SK-N-SH (cell line): ENCODE data around the gene PPP2R2B. TPM values are rescaled to one million over a fixed set of nuclear protein-coding genes. Genes with fewer than 3 reads are reported as not detected.
A peak's percentile ranks its signal among the peaks of the same experiment; 100 is the strongest.

Experiments
- CTCF ChIA-PET: fragments of 300-600, 350-600 bp; formaldehyde crosslinking; extraction: SDS; loops from one replicate; lab custom pipeline; 2021; lab: Yijun Ruan, JAX
- POLR2A ChIA-PET: fragments of 350-600 bp; sonication (Branson Sonifier 250); formaldehyde crosslinking; extraction: SDS; loops from one replicate; lab custom pipeline; 2020; ENCODE audit warnings: antibody characterized with exemption, inconsistent platforms; lab: Yijun Ruan, JAX
- DNase-seq: peaks from one replicate; pipeline ENCODE4 v3.0.0; 2012
- H2AFZ ChIP-seq: fragments of 200-600 bp; sonication (generic); 2 replicates; pipeline ENCODE4 v1.8.1; 2016; ENCODE audit warnings: antibody characterized with exemption, mild to moderate bottlenecking, low read depth
- H3F3A ChIP-seq: fragments of 200-600 bp; sonication (generic); replicated peaks from 2 replicates; pipeline ENCODE3; 2016; ENCODE audit warnings: antibody characterized with exemption, mild to moderate bottlenecking; ENCODE audit not compliant: insufficient read depth
- H3K27ac ChIP-seq, 2 experiments: fragments of 200-500 bp in 1 of 2; fragments of 200-600 bp in 1 of 2; sonication (Bioruptor generic) in 1 of 2; sonication (generic), shearing (Covaris generic) in 1 of 2; 2 replicates each; pipeline versions ENCODE4 v1.5.1 to v1.6.1; 2014 to 2016; ENCODE audit warnings: low read depth in 2 of 2, inconsistent platforms in 1 of 2, low read length in 1 of 2, mild to moderate bottlenecking in 1 of 2, mixed read lengths in 1 of 2
- H3K27me3 ChIP-seq: fragments of 200-600 bp; sonication (generic), shearing (Covaris generic); 2 replicates; pipeline ENCODE4 v1.6.1; 2016; ENCODE audit warnings: mixed run types; ENCODE audit not compliant: insufficient read depth
- H3K36me3 ChIP-seq, 2 experiments: fragments of 200-500 bp in 1 of 2; fragments of 200-600 bp in 1 of 2; sonication (Bioruptor generic) in 1 of 2; sonication (generic) in 1 of 2; replicated peaks in 1 of 2; 2 replicates each; pipeline versions ENCODE3 to v1.5.1; 2014 to 2016; ENCODE audit warnings: low read length in 1 of 2, mild to moderate bottlenecking in 1 of 2; ENCODE audit not compliant: insufficient read depth in 2 of 2, control insufficient read depth in 1 of 2
- H3K4me1 ChIP-seq, 2 experiments: fragments of 200-500 bp in 1 of 2; fragments of 200-600 bp in 1 of 2; sonication (Bioruptor generic) in 1 of 2; sonication (generic), shearing (Covaris generic) in 1 of 2; 2 replicates each; pipeline versions ENCODE4 v1.5.1 to v1.6.1; 2014 to 2016; ENCODE audit warnings: low read depth in 1 of 2, low read length in 1 of 2, mixed run types in 1 of 2; ENCODE audit not compliant: insufficient read depth in 2 of 2, control insufficient read depth in 1 of 2
- H3K4me2 ChIP-seq: fragments of 200-600 bp; sonication (generic), shearing (Covaris generic); 2 replicates; pipeline ENCODE4 v1.6.1; 2017; ENCODE audit warnings: mixed run types
- H3K4me3 ChIP-seq, 2 experiments: fragments of 200-500 bp in 1 of 2; fragments of 200-600 bp in 1 of 2; sonication (Bioruptor generic) in 1 of 2; sonication (generic), shearing (Covaris generic) in 1 of 2; 2 replicates each; pipeline versions ENCODE4 v1.5.1 to v1.8.1; 2014 to 2016; ENCODE audit warnings: low read depth in 2 of 2, inconsistent platforms in 1 of 2, low read length in 1 of 2, mild to moderate bottlenecking in 1 of 2, mixed read lengths in 1 of 2, moderate library complexity in 1 of 2
- H3K79me2 ChIP-seq: fragments of 200-600 bp; sonication (generic); 2 replicates; pipeline ENCODE4 v1.8.1; 2017; ENCODE audit warnings: mild to moderate bottlenecking; ENCODE audit not compliant: insufficient read depth
- H3K9ac ChIP-seq: fragments of 200-600 bp; sonication (generic); 2 replicates; pipeline ENCODE4 v1.6.1; 2017; ENCODE audit warnings: mixed run types
- H3K9me2 ChIP-seq: fragments of 200-600 bp; sonication (generic); 2 replicates; pipeline ENCODE4 v1.6.1; 2017; ENCODE audit warnings: mixed run types
- H3K9me3 ChIP-seq: fragments of 200-600 bp; sonication (generic); 2 replicates; pipeline ENCODE4 v1.6.1; 2017; ENCODE audit warnings: mixed run types, mild to moderate bottlenecking, moderate library complexity
- H4K20me1 ChIP-seq: fragments of 200-600 bp; sonication (generic); 2 replicates; pipeline ENCODE4 v1.6.1; 2017; ENCODE audit warnings: mild to moderate bottlenecking, mixed run types; ENCODE audit not compliant: insufficient read depth
- CHD2 ChIP-seq: fragments of 150-350 bp; IDR thresholded peaks from 2 replicates; pipeline ENCODE4 v1.6.1; 2018; ENCODE audit warnings: low read length; ENCODE audit not compliant: partially characterized antibody
- ELF1 ChIP-seq: IDR thresholded peaks from 2 replicates; pipeline ENCODE4 v1.4.0; 2012
- EP300 ChIP-seq, 2 experiments: IDR thresholded peaks; 2 replicates each; pipeline versions ENCODE4 v1.4.0 to v1.6.1; 2012; ENCODE audit warnings: borderline replicate concordance in 1 of 2, low read depth in 1 of 2, low read length in 1 of 2
- FOSL2 ChIP-seq: IDR thresholded peaks from 2 replicates; pipeline ENCODE4 v1.4.0; 2012; ENCODE audit warnings: low read depth, mild to moderate bottlenecking, moderate library complexity, borderline replicate concordance
- FOXJ3 ChIP-seq: sonication (generic); formaldehyde crosslinking; IDR thresholded peaks from 2 replicates; pipeline ENCODE4 v1.5.1; 2020; ENCODE audit warnings: mild to moderate bottlenecking, missing genetic modification reagents
- GABPA ChIP-seq: IDR thresholded peaks from 2 replicates; pipeline ENCODE4 v1.4.0; 2012; ENCODE audit warnings: low read depth, mild to moderate bottlenecking
- GATA2 ChIP-seq: sonication (generic); formaldehyde crosslinking; IDR thresholded peaks from 2 replicates; pipeline ENCODE4 v1.5.0; 2020; ENCODE audit warnings: mild to moderate bottlenecking, missing genetic modification reagents
- JUND ChIP-seq: IDR thresholded peaks from 2 replicates; pipeline ENCODE4 v1.4.0; 2012
- MEF2A ChIP-seq: IDR thresholded peaks from 2 replicates; pipeline ENCODE4 v1.4.0; 2012; ENCODE audit warnings: low read depth, borderline replicate concordance
- MXI1 ChIP-seq: IDR thresholded peaks from 2 replicates; pipeline ENCODE4 v1.6.1; 2012; ENCODE audit warnings: mild to moderate bottlenecking, low read depth, low read length, improper control_type of control experiment
- NFIC ChIP-seq: IDR thresholded peaks from 2 replicates; pipeline ENCODE4 v1.4.0; 2012; ENCODE audit warnings: borderline replicate concordance
- POLR2AphosphoS5 ChIP-seq: IDR thresholded peaks from 2 replicates; pipeline ENCODE4 v1.6.1; 2012; ENCODE audit warnings: low read depth, low read length
- RAD21 ChIP-seq: IDR thresholded peaks from 2 replicates; pipeline ENCODE4 v1.6.1; 2012; ENCODE audit warnings: mild to moderate bottlenecking, low read length
- RCOR1 ChIP-seq: fragments of 150-350 bp; IDR thresholded peaks from 2 replicates; pipeline ENCODE4 v1.6.1; 2017; ENCODE audit warnings: antibody characterized with exemption, low read length
- RXRA ChIP-seq: IDR thresholded peaks from 2 replicates; pipeline ENCODE4 v1.4.0; 2012; ENCODE audit warnings: low read depth, mild to moderate bottlenecking, borderline replicate concordance
- SMC3 ChIP-seq: IDR thresholded peaks from 2 replicates; pipeline ENCODE4 v1.6.1; 2012; ENCODE audit warnings: low read depth, low read length, improper control_type of control experiment
- TAF1 ChIP-seq: IDR thresholded peaks from 2 replicates; pipeline ENCODE4 v1.6.1; 2012; ENCODE audit warnings: low read depth, mild to moderate bottlenecking, low read length, moderate library complexity, borderline replicate concordance
- TCF12 ChIP-seq: IDR thresholded peaks from 2 replicates; pipeline ENCODE4 v1.4.0; 2012
- TEAD4 ChIP-seq: IDR thresholded peaks from 2 replicates; pipeline ENCODE4 v1.4.0; 2012; ENCODE audit warnings: mild to moderate bottlenecking, borderline replicate concordance; ENCODE audit not compliant: insufficient read depth
- YY1 ChIP-seq: IDR thresholded peaks from 2 replicates; pipeline ENCODE4 v1.4.0; 2012; ENCODE audit warnings: low read depth, mild to moderate bottlenecking
- WGBS: methylation state at CpG from one replicate; pipeline ENCODE4 v1.1.6; 2017; ENCODE audit warnings: low lambda C conversion rate; 5-methylcytosine and 5-hydroxymethylcytosine counted together
- polyA plus RNA-seq, 3 experiments: library from polyadenylated mRNA; depleted of rRNA; stranded (reverse); fragments of >200 nt; gene quantifications; 2 replicates each; pipeline ENCODE4 v1.2.3, GENCODE V29; 2012
- TF ChIP-seq, protein P1 (sequence below): IDR thresholded peaks from 2 replicates; pipeline ENCODE4 v1.4.0; 2012; ENCODE audit warnings: low read depth, borderline replicate concordance
- TF ChIP-seq, protein P2 (sequence below): IDR thresholded peaks from 2 replicates; pipeline ENCODE4; 2012
- TF ChIP-seq, protein P3 (sequence below): IDR thresholded peaks from 2 replicates; pipeline ENCODE4 v1.4.0; 2012; ENCODE audit warnings: low read depth

Gene PPP2R2B
- polyA plus RNA-seq, 1 of the 3 experiments (the other 2 are of a cell fraction), result 11.4 TPM

DNA sequence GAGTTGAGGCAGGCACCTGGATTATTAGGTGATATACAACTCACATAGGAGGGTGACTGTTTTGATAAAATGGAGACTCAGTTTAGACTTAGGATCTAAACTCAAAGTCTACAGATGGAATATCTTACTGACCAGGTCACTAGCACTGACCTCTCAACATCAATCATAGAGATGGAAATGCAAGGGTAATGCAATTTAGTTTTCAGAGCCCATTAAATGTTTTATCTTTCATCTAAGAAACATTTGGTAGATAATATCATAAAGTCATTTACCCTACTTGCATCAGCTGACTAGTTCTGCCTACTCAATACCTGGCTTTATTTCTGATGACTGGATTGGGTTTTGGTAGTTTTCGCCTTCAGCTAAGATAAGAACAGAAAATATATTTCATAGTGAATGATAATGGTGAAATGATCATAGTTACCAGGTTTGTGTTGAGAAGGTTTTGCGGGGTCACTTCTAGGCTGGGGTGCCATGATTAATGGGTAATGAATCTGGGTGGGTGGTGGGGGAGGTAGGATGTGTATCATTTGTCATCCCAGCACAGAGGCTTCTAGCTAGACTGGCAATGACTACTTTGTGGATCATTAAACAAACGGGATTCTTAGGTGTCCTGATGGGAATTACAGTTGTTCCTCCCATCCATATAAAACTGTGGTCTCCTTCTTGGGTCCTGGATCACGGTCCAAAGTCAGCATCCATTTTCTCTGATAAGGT, 173.4 kb downstream of the PPP2R2B start (continued):
- TF ChIP-seq, protein P1, sequence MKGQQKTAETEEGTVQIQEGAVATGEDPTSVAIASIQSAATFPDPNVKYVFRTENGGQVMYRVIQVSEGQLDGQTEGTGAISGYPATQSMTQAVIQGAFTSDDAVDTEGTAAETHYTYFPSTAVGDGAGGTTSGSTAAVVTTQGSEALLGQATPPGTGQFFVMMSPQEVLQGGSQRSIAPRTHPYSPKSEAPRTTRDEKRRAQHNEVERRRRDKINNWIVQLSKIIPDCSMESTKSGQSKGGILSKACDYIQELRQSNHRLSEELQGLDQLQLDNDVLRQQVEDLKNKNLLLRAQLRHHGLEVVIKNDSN, result no peak
- TF ChIP-seq TCF12, result no peak
- TF ChIP-seq ELF1, result no peak
- TF ChIP-seq FOXJ3 (CRISPR knock-in tag), result no peak
- 0 out of 2 replicates have a peak, but pooled peaks have one; percentile 13 for TF ChIP-seq GATA2
- no peak for TF ChIP-seq FOSL2

GRCh38 chr5:146703899-146704298, 174.7 kb downstream of the PPP2R2B start:
- H2AFZ ChIP-seq, result no peak overlapping the region
- POLR2A ChIA-PET, result no interaction called here
- CTCF ChIA-PET, result interaction anchor here (0.5 to 1.9 kb wide), 2 partner anchors 13 to 122 kb away, joined by 3 to 10 read pairs; no protein-coding TSS in a partner anchor

More at GRCh38 chr5:146703899-146704298, 174.7 kb downstream of the PPP2R2B start:
- DNase-seq, result no peak
- no peak overlapping the region for H3K9ac ChIP-seq
- H3K4me1 ChIP-seq, result peaks cover 0 to 18% of the 10 kb centered on the region in 2 experiments; a peak in 3 of 4 replicates
- no peaks in the 10 kb centered on the region for H4K20me1 ChIP-seq
- TF ChIP-seq POLR2AphosphoS5, result peak; percentile 37; the same call in 1 of the 2 replicates
- no peak for TF ChIP-seq CHD2
- TF ChIP-seq, protein P2, sequence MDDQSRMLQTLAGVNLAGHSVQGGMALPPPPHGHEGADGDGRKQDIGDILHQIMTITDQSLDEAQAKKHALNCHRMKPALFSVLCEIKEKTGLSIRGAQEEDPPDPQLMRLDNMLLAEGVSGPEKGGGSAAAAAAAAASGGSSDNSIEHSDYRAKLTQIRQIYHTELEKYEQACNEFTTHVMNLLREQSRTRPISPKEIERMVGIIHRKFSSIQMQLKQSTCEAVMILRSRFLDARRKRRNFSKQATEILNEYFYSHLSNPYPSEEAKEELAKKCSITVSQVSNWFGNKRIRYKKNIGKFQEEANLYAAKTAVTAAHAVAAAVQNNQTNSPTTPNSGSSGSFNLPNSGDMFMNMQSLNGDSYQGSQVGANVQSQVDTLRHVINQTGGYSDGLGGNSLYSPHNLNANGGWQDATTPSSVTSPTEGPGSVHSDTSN, result peak; percentile 88
- TF ChIP-seq, protein P1, result no peak
- TF ChIP-seq YY1, result no peak
- TF ChIP-seq SMC3, result no peak
- peak; percentile 83 for TF ChIP-seq TCF12
- peak; percentile 65; the same call in 1 of the 2 replicates for TF ChIP-seq FOSL2
- peak; percentile 68 for TF ChIP-seq JUND
- TF ChIP-seq NFIC, result peak; percentile 43; the same call in 1 of the 2 replicates
- TF ChIP-seq MEF2A, result no peak
- TF ChIP-seq RCOR1, result no peak
- TF ChIP-seq GATA2, result no peak
- peak; percentile 46 to 68 for TF ChIP-seq EP300 (IDR thresholded peaks at IDR 0.05; ENCODE audit: borderline replicate concordance in 1 of 2, low read depth in 1 of 2, low read length in 1 of 2)
- no peak for TF ChIP-seq MXI1
- 0 out of 2 replicates have a peak, but pooled peaks have one; percentile 26 for TF ChIP-seq RXRA
- TF ChIP-seq RAD21, result no peak
- TF ChIP-seq TEAD4, result no peak
- TF ChIP-seq, protein P3, sequence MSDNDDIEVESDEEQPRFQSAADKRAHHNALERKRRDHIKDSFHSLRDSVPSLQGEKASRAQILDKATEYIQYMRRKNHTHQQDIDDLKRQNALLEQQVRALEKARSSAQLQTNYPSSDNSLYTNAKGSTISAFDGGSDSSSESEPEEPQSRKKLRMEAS, result no peak
- no peak for TF ChIP-seq TAF1
- TF ChIP-seq ELF1, result no peak
- no peak for TF ChIP-seq GABPA
- no peak overlapping the region for H3K4me3 ChIP-seq
- no peaks in the 10 kb centered on the region for H3K9me3 ChIP-seq
- H3K27me3 ChIP-seq, result no peaks in the 10 kb centered on the region
- H3K79me2 ChIP-seq, result no peaks in the 10 kb centered on the region
- peaks cover 4% of the 10 kb centered on the region for H3F3A ChIP-seq
- 0% methylated on average over 1 of the region's 1 CpG for WGBS
- no peaks in the 10 kb centered on the region for H3K9me2 ChIP-seq
- H3K4me2 ChIP-seq, result no peak overlapping the region
- peak overlapping the region; percentile 20 to 72; a peak in 2 of 4 replicates for H3K27ac ChIP-seq
- no peaks in the 10 kb centered on the region for H3K36me3 ChIP-seq
